ENCODE results near the gene PINK1. TPM values are rescaled to one million over a fixed set of nuclear protein-coding genes. Genes with fewer than 3 reads are reported as not detected.

The PINK1 gene
- polyA plus RNA-seq, 1 donor (not counting 4 experiments of a cell fraction or from before 2014, with no cell fraction given): 44.6 TPM

GRCh38 chr1:20632386-20632785, 872 bp upstream of the PINK1 start:
- Histone ChIP-seq H3K4me2 (ENCODE audit: control insufficient read depth, extremely low read depth, insufficient read depth, low read depth, low read length) (no peak overlapping the region), H3K4me3 (ENCODE audit: control insufficient read depth in 2 of 3, extremely low read depth in 1 of 3, insufficient read depth in 2 of 3, low read depth in 1 of 3, low read length in 3 of 3) (no peak overlapping the region), H3K9ac (ENCODE audit: control insufficient read depth, extremely low read depth, insufficient read depth, low read length) (no peak overlapping the region), H3K36me3 (ENCODE audit: control insufficient read depth in 2 of 2, extremely low read depth in 1 of 2, insufficient read depth in 2 of 2, low read length in 2 of 2) (no peaks in the 10 kb centered on the region), H3K79me2 (ENCODE audit: control insufficient read depth, insufficient read depth, low read length) (no peaks in the 10 kb centered on the region), H4K20me1 (ENCODE audit: control insufficient read depth, extremely low read depth, insufficient read depth, low read length) (no peaks in the 10 kb centered on the region), H3K4me1 (ENCODE audit: control insufficient read depth, extremely low read depth, insufficient read depth, low read length) (peaks cover 13% of the 10 kb centered on the region), H3K27me3 (ENCODE audit: control insufficient read depth, extremely low read depth, insufficient read depth, low read length) (no peaks in the 10 kb centered on the region), H2AFZ (ENCODE audit: control insufficient read depth, low read length) (no peak overlapping the region), H3K9me1 (ENCODE audit: control insufficient read depth, extremely low read depth, insufficient read depth, low read length) (no peaks in the 10 kb centered on the region), H3K27ac (ENCODE audit: control insufficient read depth, insufficient read depth, low read length) (no peak overlapping the region), H3K9me3 (ENCODE audit: control insufficient read depth, low read depth, low read length) (no peaks in the 10 kb centered on the region)
- TF ChIP-seq EZH2 (IDR thresholded peaks at IDR 0.05; ENCODE audit: low read length) (no peak), CTCF (optimal IDR thresholded peaks at IDR 0.05 in 1 of 3, IDR thresholded peaks at IDR 0.05 in 1 of 3, conservative IDR thresholded peaks at IDR 0.05 in 1 of 3; ENCODE audit: extremely low read depth in 1 of 3, insufficient read depth in 2 of 3, low read length in 3 of 3) (no peak)
- DNase-seq (ENCODE audit: low read depth, low spot score): no peak
- dilution Hi-C loops (cut with MboI; ENCODE audit: extremely low pct_ligation_motif_present, low sequenced_read_pairs): no loop called here
- FAIRE-seq: no peak

GRCh38 chr1:20634065-20634593, 871 bp downstream of the PINK1 start:
- H3K27me3 ChIP-seq (ENCODE audit: control insufficient read depth, extremely low read depth, insufficient read depth, low read length): no peaks in the 10 kb centered on the region
- H3K9ac ChIP-seq (ENCODE audit: control insufficient read depth, extremely low read depth, insufficient read depth, low read length): peak overlapping the region; percentile 89
- no peaks in the 10 kb centered on the region for H4K20me1 ChIP-seq (ENCODE audit: control insufficient read depth, extremely low read depth, insufficient read depth, low read length)
- H3K9me1 ChIP-seq (ENCODE audit: control insufficient read depth, extremely low read depth, insufficient read depth, low read length): no peaks in the 10 kb centered on the region
- TF ChIP-seq EZH2 (IDR thresholded peaks at IDR 0.05; ENCODE audit: low read length) (no peak), CTCF (optimal IDR thresholded peaks at IDR 0.05 in 1 of 3, IDR thresholded peaks at IDR 0.05 in 1 of 3, conservative IDR thresholded peaks at IDR 0.05 in 1 of 3; ENCODE audit: extremely low read depth in 1 of 3, insufficient read depth in 2 of 3, low read length in 3 of 3) (no peak)
- H2AFZ ChIP-seq (ENCODE audit: control insufficient read depth, low read length): peak overlapping the region; percentile 0
- dilution Hi-C loops (cut with MboI; ENCODE audit: extremely low pct_ligation_motif_present, low sequenced_read_pairs): no loop called here
- H3K27ac ChIP-seq (ENCODE audit: control insufficient read depth, insufficient read depth, low read length): peak overlapping the region; percentile 65
- H3K4me3 ChIP-seq (ENCODE audit: control insufficient read depth in 2 of 3, extremely low read depth in 1 of 3, insufficient read depth in 2 of 3, low read depth in 1 of 3, low read length in 3 of 3): peak overlapping the region; percentile 66 to 73 (median 72)
- peak overlapping the region; percentile 93 for H3K4me2 ChIP-seq (ENCODE audit: control insufficient read depth, extremely low read depth, insufficient read depth, low read depth, low read length)
- no peak for DNase-seq (ENCODE audit: low read depth, low spot score)
- H3K36me3 ChIP-seq (ENCODE audit: control insufficient read depth in 2 of 2, extremely low read depth in 1 of 2, insufficient read depth in 2 of 2, low read length in 2 of 2): peaks cover 0 to 7% of the 10 kb centered on the region in 2 experiments
- H3K79me2 ChIP-seq (ENCODE audit: control insufficient read depth, insufficient read depth, low read length): no peaks in the 10 kb centered on the region
- FAIRE-seq: peak; percentile 20
- peaks cover 13% of the 10 kb centered on the region for H3K4me1 ChIP-seq (ENCODE audit: control insufficient read depth, extremely low read depth, insufficient read depth, low read length)
- no peaks in the 10 kb centered on the region for H3K9me3 ChIP-seq (ENCODE audit: control insufficient read depth, low read depth, low read length)

Measured in keratinocyte (primary cell).